H1 (cell line): Measurements from ENCODE around the gene DEXI. TPM values are rescaled to one million over a fixed set of nuclear protein-coding genes. Genes with fewer than 3 reads are reported as not detected.

Experiments
- CTCF ChIA-PET: fragments of 300-600 bp; sonication (Branson Sonifier 250); formaldehyde crosslinking; loops from one replicate; lab custom pipeline; 2021; ENCODE audit not compliant: partially characterized antibody; lab: Charles Lee
- POLR2A ChIA-PET: fragments of 300-600 bp; sonication (Branson Sonifier 250); formaldehyde crosslinking; loops from one replicate; lab custom pipeline; 2021; ENCODE audit warnings: inconsistent platforms; ENCODE audit not compliant: partially characterized antibody; lab: Charles Lee
- DNase-seq, 2 experiments: peaks; one replicate each; pipeline versions ENCODE4 v3.0.0 to v3.0.0-alpha.2; 2010 to 2022; ENCODE audit warnings: low spot score in 2 of 2, low read depth in 1 of 2, mixed read lengths in 1 of 2
- FAIRE-seq: peaks from 2 replicates; lab custom pipeline; 2011; peaks lifted over from hg19 to GRCh38; lab: Jason Lieb, UNC
- H2AFZ ChIP-seq: 2 replicates; pipeline ENCODE4 v1.8.1; 2012; ENCODE audit warnings: low read length, inconsistent platforms
- H2AK5ac ChIP-seq: 2 replicates; pipeline ENCODE4 v1.6.1; 2013; ENCODE audit warnings: low read depth, low read length
- H2BK120ac ChIP-seq: replicated peaks from 2 replicates; pipeline ENCODE3; 2013; ENCODE audit warnings: low read depth, low read length, inconsistent platforms
- H2BK12ac ChIP-seq: 2 replicates; pipeline ENCODE4 v1.6.1; 2013; ENCODE audit warnings: low read depth, low read length
- H2BK15ac ChIP-seq: 2 replicates; pipeline ENCODE4 v1.6.1; 2013; ENCODE audit warnings: low read length
- H2BK20ac ChIP-seq: 2 replicates; pipeline ENCODE4 v1.6.1; 2013; ENCODE audit warnings: low read length
- H2BK5ac ChIP-seq: 2 replicates; pipeline ENCODE4 v1.6.1; 2013; ENCODE audit warnings: low read depth, low read length
- H3K14ac ChIP-seq: 2 replicates; pipeline ENCODE4 v1.6.1; 2013; ENCODE audit warnings: inconsistent platforms; ENCODE audit not compliant: insufficient read length
- H3K18ac ChIP-seq: 2 replicates; pipeline ENCODE4 v1.6.1; 2013; ENCODE audit warnings: low read length; ENCODE audit errors: extremely low read depth
- H3K23ac ChIP-seq: 2 replicates; pipeline ENCODE4 v1.6.1; 2013; ENCODE audit warnings: inconsistent platforms; ENCODE audit not compliant: insufficient read length
- H3K23me2 ChIP-seq: 2 replicates; pipeline ENCODE4 v1.6.1; 2013; ENCODE audit warnings: low read depth, low read length
- H3K27ac ChIP-seq: 2 replicates; pipeline ENCODE4 v1.6.1; 2011; ENCODE audit warnings: low read depth, low read length, inconsistent platforms
- H3K27me3 ChIP-seq, 4 experiments: replicated peaks in 1 of 4; 1 replicate in 1 of 4; 2 replicates in 3 of 4; pipeline versions ENCODE4 v1.6.1 to v1.8.1; 2011 to 2013; ENCODE audit warnings: low read length in 3 of 4, mild to moderate bottlenecking in 3 of 4, inconsistent platforms in 2 of 4, mixed read lengths in 2 of 4, moderate library complexity in 1 of 4; ENCODE audit not compliant: control insufficient read depth in 3 of 4, insufficient read depth in 3 of 4; ENCODE audit errors: extremely low read depth in 1 of 4
- H3K36me3 ChIP-seq, 4 experiments: 2 replicates each; pipeline versions ENCODE4 v1.6.1 to v1.8.1; 2011 to 2013; ENCODE audit warnings: mild to moderate bottlenecking in 4 of 4, low read length in 3 of 4, moderate library complexity in 2 of 4, control low read depth in 1 of 4, inconsistent platforms in 1 of 4; ENCODE audit not compliant: insufficient read depth in 4 of 4, control insufficient read depth in 2 of 4
- H3K4ac ChIP-seq: replicated peaks from 2 replicates; pipeline ENCODE3; 2013; ENCODE audit warnings: low read length, low read depth, mixed read lengths, inconsistent platforms; ENCODE audit not compliant: insufficient read length
- H3K4me1 ChIP-seq, 4 experiments: replicated peaks in 1 of 4; 1 replicate in 1 of 4; 2 replicates in 3 of 4; pipeline versions ENCODE4 v1.6.1 to v1.8.1; 2011 to 2013; ENCODE audit warnings: low read length in 3 of 4, inconsistent platforms in 2 of 4, mixed read lengths in 1 of 4; ENCODE audit not compliant: insufficient read depth in 4 of 4, control insufficient read depth in 3 of 4
- H3K4me2 ChIP-seq, 2 experiments: 2 replicates each; pipeline versions ENCODE4 v1.6.1 to v1.8.1; 2011 to 2013; ENCODE audit warnings: low read depth in 2 of 2, low read length in 2 of 2, control low read depth in 1 of 2, inconsistent platforms in 1 of 2, mild to moderate bottlenecking in 1 of 2; ENCODE audit not compliant: insufficient read depth in 1 of 2
- H3K4me3 ChIP-seq, 4 experiments: fragments of 200-600, 300-600 bp in 1 of 4; sonication (generic), shearing (Covaris generic), sonication (Bioruptor Twin) in 1 of 4; 2 replicates each; pipeline versions ENCODE4 v1.5.1 to v1.8.1; 2011 to 2016; ENCODE audit warnings: low read length in 4 of 4, low read depth in 3 of 4, control low read depth in 2 of 4, inconsistent platforms in 2 of 4, mild to moderate bottlenecking in 2 of 4, mixed read lengths in 1 of 4, moderate library complexity in 1 of 4; ENCODE audit not compliant: insufficient read depth in 2 of 4; ENCODE audit errors: extremely low read depth in 1 of 4
- H3K56ac ChIP-seq: replicated peaks from 2 replicates; pipeline ENCODE3; 2013; ENCODE audit warnings: low read depth, mild to moderate bottlenecking, mixed read lengths, low read length, inconsistent platforms; ENCODE audit not compliant: insufficient read length
- H3K79me1 ChIP-seq: 2 replicates; pipeline ENCODE4 v1.6.1; 2013; ENCODE audit warnings: low read depth, low read length, control low read depth
- H3K79me2 ChIP-seq, 2 experiments: 2 replicates each; pipeline versions ENCODE4 v1.6.1 to v1.8.1; 2012 to 2013; ENCODE audit warnings: low read length in 2 of 2, mild to moderate bottlenecking in 2 of 2, inconsistent platforms in 1 of 2; ENCODE audit not compliant: insufficient read depth in 2 of 2, control insufficient read depth in 1 of 2
- H3K9ac ChIP-seq, 4 experiments: replicated peaks in 1 of 4; 1 replicate in 1 of 4; 2 replicates in 3 of 4; pipeline versions ENCODE4 v1.6.1 to v1.8.1; 2011 to 2013; ENCODE audit warnings: low read depth in 3 of 4, low read length in 3 of 4, control low read depth in 2 of 4, mild to moderate bottlenecking in 2 of 4, moderate library complexity in 2 of 4, inconsistent platforms in 1 of 4; ENCODE audit errors: extremely low read depth in 1 of 4
- H3K9me3 ChIP-seq, 2 experiments: 2 replicates each; pipeline versions ENCODE4 v1.6.1 to v1.8.1; 2012 to 2013; ENCODE audit warnings: mild to moderate bottlenecking in 2 of 2, moderate library complexity in 2 of 2, control low read depth in 1 of 2, inconsistent platforms in 1 of 2, low read depth in 1 of 2, low read length in 1 of 2, mixed read lengths in 1 of 2; ENCODE audit not compliant: insufficient read depth in 2 of 2
- H4K20me1 ChIP-seq, 2 experiments: replicated peaks in 1 of 2; 2 replicates each; pipeline versions ENCODE3 to v1.8.1; 2011 to 2013; ENCODE audit warnings: inconsistent platforms in 2 of 2, low read length in 2 of 2, mild to moderate bottlenecking in 1 of 2; ENCODE audit not compliant: insufficient read depth in 2 of 2, control insufficient read depth in 1 of 2
- H4K5ac ChIP-seq: 2 replicates; pipeline ENCODE4 v1.6.1; 2013; ENCODE audit warnings: low read length, low read depth, mixed read lengths, inconsistent platforms; ENCODE audit not compliant: insufficient read length
- H4K8ac ChIP-seq: 2 replicates; pipeline ENCODE4 v1.8.0; 2013; ENCODE audit warnings: mild to moderate bottlenecking, moderate library complexity, low read length, inconsistent platforms; ENCODE audit not compliant: insufficient read depth; ENCODE audit errors: extremely low read depth
- H4K91ac ChIP-seq: replicated peaks from 2 replicates; pipeline ENCODE3; 2013; ENCODE audit warnings: low read length, mixed read lengths, inconsistent platforms; ENCODE audit not compliant: insufficient read length
- ATF3 ChIP-seq: IDR thresholded peaks from 2 replicates; pipeline ENCODE4 v1.6.1; 2011; ENCODE audit warnings: low read depth, mild to moderate bottlenecking, low read length; ENCODE audit not compliant: insufficient read depth
- CREB1 ChIP-seq: IDR thresholded peaks from 2 replicates; pipeline ENCODE4 v1.6.1; 2012; ENCODE audit warnings: inconsistent platforms
- EGR1 ChIP-seq: IDR thresholded peaks from 2 replicates; pipeline ENCODE4 v1.6.1; 2011; ENCODE audit warnings: low read depth, low read length, borderline replicate concordance
- KDM4A ChIP-seq: IDR thresholded peaks from one replicate; pipeline ENCODE4 v1.7.1; 2012; ENCODE audit warnings: low read depth, mild to moderate bottlenecking, moderate library complexity, low read length, inconsistent platforms; ENCODE audit not compliant: severe bottlenecking
- PHF8 ChIP-seq: fragments of 200-600 bp; sonication (generic); conservative IDR thresholded peaks from 2 replicates; pipeline ENCODE4 v1.7.1; 2012; ENCODE audit warnings: low read depth, mild to moderate bottlenecking, inconsistent platforms, low read length, moderate library complexity
- SIX5 ChIP-seq: IDR thresholded peaks from 2 replicates; pipeline ENCODE4 v1.6.1; 2011; ENCODE audit warnings: mild to moderate bottlenecking, low read depth, low read length
- SP1 ChIP-seq: IDR thresholded peaks from 2 replicates; pipeline ENCODE4 v1.6.1; 2011; ENCODE audit warnings: low read depth, low read length
- SP4 ChIP-seq: IDR thresholded peaks from 2 replicates; pipeline ENCODE4 v1.6.1; 2012; ENCODE audit warnings: low read length, inconsistent platforms
- TAF1 ChIP-seq: IDR thresholded peaks from 2 replicates; pipeline ENCODE4 v1.6.1; 2011; ENCODE audit warnings: mild to moderate bottlenecking, low read depth, low read length
- TAF7 ChIP-seq: optimal IDR thresholded peaks from 2 replicates; pipeline ENCODE3; 2011; ENCODE audit warnings: low read depth, mild to moderate bottlenecking, inconsistent platforms, low read length, moderate library complexity, borderline replicate concordance
- TBP ChIP-seq: IDR thresholded peaks from 2 replicates; pipeline ENCODE4 v1.6.1; 2011; ENCODE audit warnings: low read depth, low read length, improper control_type of control experiment
- TEAD4 ChIP-seq: IDR thresholded peaks from 2 replicates; pipeline ENCODE4 v1.6.1; 2012; ENCODE audit warnings: low read depth, low read length, inconsistent platforms, mixed read lengths
- WGBS, 2 experiments: shearing (Covaris generic) in 1 of 2; methylation state at CpG; one replicate each; pipeline versions ENCODE4 v1.1.6 to v1.1.7; 2013 to 2015; ENCODE audit warnings: low lambda C conversion rate in 2 of 2, mixed read lengths in 2 of 2, inconsistent platforms in 1 of 2, low coverage in 1 of 2, missing lambda C conversion rate in 1 of 2; ENCODE audit not compliant: insufficient replicate concordance in 2 of 2, insufficient coverage in 1 of 2, insufficient read length in 1 of 2; ENCODE audit errors: extremely low coverage in 1 of 2, missing lambda C conversion rate in 1 of 2; 5-methylcytosine and 5-hydroxymethylcytosine counted together
- polyA plus RNA-seq, 7 experiments: library from polyadenylated mRNA; depleted of rRNA in 3 of 7; stranded (reverse) in 5 of 7; unstranded in 2 of 7; fragments of >200 nt in 5 of 7; fragments of 200-250 nt in 2 of 7; gene quantifications; 1 replicate in 5 of 7; 2 replicates in 1 of 7; 4 replicates in 1 of 7; pipeline versions ENCODE4 v1.2.1 to v1.2.3, GENCODE V29; 2011 to 2013; ENCODE audit warnings: missing spikeins in 2 of 7, mixed read lengths in 2 of 7
- total RNA-seq: library from RNA; stranded (reverse); fragmentation: NEBNext Ultra II Directional; extraction: Animal tissue kit (Norgen Biotek cat#: 25700); gene quantifications from 2 replicates; pipeline ENCODE4 v1.2.1, GENCODE V29; 2021

DEXI gene
- total and polyA plus RNA-seq, 2 of the 8 experiments (the other 6 are each of a cell fraction or from before 2014, with no cell fraction given), result 39.5 to 47.3 TPM

- peak; percentile 90 to 98 for DNase-seq
- no peak within 1 kb of the TSS for H2AFZ ChIP-seq
- H2AK5ac ChIP-seq, result no peak within 1 kb of the TSS
- 2% methylated on average over 74 of the region's 86 CpGs; no CpG with 5 or more reads in 1 of the 2 experiments for WGBS, 2 experiments
- peaks cover 9 to 22% of the 10 kb centered on the region in 2 experiments for H4K20me1 ChIP-seq
- no peaks in the 10 kb centered on the region; a peak in 2 of 7 replicates for H3K27me3 ChIP-seq
- H3K4ac ChIP-seq, result no peak within 1 kb of the TSS
- CTCF ChIA-PET, result no interaction called here
- peak within 1 kb of the TSS; percentile 45; the same call in 1 of the 2 replicates for H2BK12ac ChIP-seq
- no peaks in the 10 kb centered on the region for H3K9me3 ChIP-seq
- H2BK20ac ChIP-seq, result no peak within 1 kb of the TSS
- peak within 1 kb of the TSS; percentile 54 to 86 (median 68) for H3K4me3 ChIP-seq
- no peak within 1 kb of the TSS; the same call in 1 of the 2 replicates for H4K8ac ChIP-seq
- H2BK5ac ChIP-seq, result no peak within 1 kb of the TSS
- no peaks in the 10 kb centered on the region for H3K36me3 ChIP-seq
- H4K5ac ChIP-seq, result no peak within 1 kb of the TSS
- H3K18ac ChIP-seq, result no peak within 1 kb of the TSS
- no peak within 1 kb of the TSS; the same call in 1 of the 2 replicates for H2BK15ac ChIP-seq
- H3K4me1 ChIP-seq, result peaks cover 23 to 35% (median 26%) of the 10 kb centered on the region in 4 experiments
- peak within 1 kb of the TSS in 3 of 4 experiments; percentile 29 to 41 (median 39); a peak in 3 of 7 replicates for H3K9ac ChIP-seq
- H3K79me1 ChIP-seq, result peaks cover 15% of the 10 kb centered on the region
- H2BK120ac ChIP-seq, result no peak within 1 kb of the TSS
- no peak within 1 kb of the TSS for H3K23ac ChIP-seq
- POLR2A ChIA-PET, result interaction anchor here (0.9 to 1.0 kb wide), 2 partner anchors 14 to 249 kb away, joined by 3 read pairs; no protein-coding TSS in a partner anchor
- H3K14ac ChIP-seq, result no peak within 1 kb of the TSS
- no peak within 1 kb of the TSS for H4K91ac ChIP-seq
- H3K23me2 ChIP-seq, result peaks cover 8% of the 10 kb centered on the region
- H3K27ac ChIP-seq, result no peak within 1 kb of the TSS
- H3K4me2 ChIP-seq, result peak within 1 kb of the TSS; percentile 67 to 80
- H3K56ac ChIP-seq, result no peak within 1 kb of the TSS
- FAIRE-seq, result no peak
- H3K79me2 ChIP-seq, result peaks cover 0 to 49% of the 10 kb centered on the region in 2 experiments; a peak in 2 of 4 replicates
- TF ChIP-seq TAF1 (peak; percentile 66), KDM4A (peak; percentile 66), TAF7 (peak; percentile 34), TEAD4 (no peak), SP4 (0 out of 2 replicates have a peak, but pooled peaks have one; percentile 49), SP1 (peak; percentile 58; the same call in 1 of the 2 replicates), EGR1 (no peak), CREB1 (peak; percentile 77), PHF8 (peak; percentile 24; the same call in 1 of the 2 replicates), ATF3 (peak; percentile 97), SIX5 (peak; percentile 97), TBP (peak; percentile 44; the same call in 1 of the 2 replicates)
Measured at GRCh38 chr16:10944249-10945064, 2.2 kb upstream of the DEXI start, which contains the start of gene CLEC16A. Gene CLEC16A (plus strand): TSS chr16:10944564. CDS start chr16:10944718, 154 bp downstream.
